Fibroblast of skin of left quadriceps (primary cell): ENCODE measurements around the gene PLEKHJ1.
A peak's percentile ranks its signal among the peaks of the same experiment; 100 is the strongest.

ENCODE experiments used
- DNase-seq, 2 experiments: peaks; one replicate each; pipeline ENCODE4 v3.0.0-alpha.2; 2013; ENCODE audit warnings: low read depth in 2 of 2

Gene PLEKHJ1

DNA sequence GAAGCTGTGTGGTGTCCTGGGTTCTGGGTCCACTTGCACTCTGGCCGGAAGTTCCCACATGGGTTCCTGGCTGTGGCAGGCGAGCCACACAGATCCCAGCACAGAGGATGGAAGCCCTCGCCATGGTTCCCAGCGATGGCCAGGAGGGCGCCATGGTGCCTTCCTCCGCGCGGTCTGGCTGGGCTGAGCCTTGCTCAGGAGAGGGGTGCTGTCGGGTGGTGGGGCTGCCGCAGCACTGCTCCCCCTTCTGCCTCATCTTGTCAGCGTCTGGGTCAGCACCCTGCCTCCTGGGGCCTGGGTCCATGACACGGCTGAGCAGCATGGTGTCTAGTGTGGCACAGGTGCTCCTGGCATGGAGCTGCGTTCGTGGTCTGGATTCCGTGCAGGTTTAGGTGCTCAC is 38.9 kb downstream of the PLEKHJ1 start:
- DNase-seq: no peak

DNA sequence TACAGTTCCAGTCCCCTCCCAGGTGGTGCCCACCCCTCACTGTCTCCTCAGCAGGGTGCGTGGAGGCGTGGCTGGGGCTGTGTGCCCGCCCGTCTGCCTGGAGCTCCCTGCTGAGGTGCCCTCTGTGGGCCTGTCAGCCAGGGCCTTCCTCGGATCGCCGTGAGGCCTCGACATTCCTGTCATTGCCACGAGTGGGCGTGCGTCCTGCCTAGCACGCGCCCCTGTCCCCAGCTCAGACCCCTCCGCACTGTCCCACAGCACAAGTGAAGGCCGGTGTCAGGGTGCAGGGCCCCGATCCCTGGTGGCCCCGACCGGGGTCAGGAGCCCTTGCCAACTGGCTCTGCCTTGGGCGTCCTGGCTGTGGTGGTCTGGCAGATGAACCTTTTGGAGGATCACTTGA is 40.2 kb downstream of the PLEKHJ1 start:
- DNase-seq: no peak

DNA sequence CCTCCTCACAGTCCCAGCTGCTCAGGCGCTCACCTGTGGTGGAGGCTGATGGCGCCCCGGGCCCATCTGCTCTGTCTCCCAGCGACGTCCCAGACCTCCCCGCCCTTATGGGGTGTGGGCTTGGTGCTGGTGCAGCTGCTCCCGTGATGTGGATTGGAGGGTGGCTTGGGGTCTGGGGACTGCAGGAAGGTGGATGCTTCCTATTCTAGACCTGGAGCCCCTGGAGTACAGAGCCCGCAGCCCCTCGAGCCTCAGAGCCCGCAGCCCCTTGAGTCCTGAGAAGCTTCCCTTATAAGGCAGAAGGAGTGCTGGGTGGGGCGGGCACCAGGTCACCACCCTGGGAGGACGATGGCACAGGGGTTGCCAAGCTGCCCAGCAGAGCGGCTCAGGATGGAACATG is 40.8 kb downstream of the PLEKHJ1 start:
- no peak for DNase-seq

DNA sequence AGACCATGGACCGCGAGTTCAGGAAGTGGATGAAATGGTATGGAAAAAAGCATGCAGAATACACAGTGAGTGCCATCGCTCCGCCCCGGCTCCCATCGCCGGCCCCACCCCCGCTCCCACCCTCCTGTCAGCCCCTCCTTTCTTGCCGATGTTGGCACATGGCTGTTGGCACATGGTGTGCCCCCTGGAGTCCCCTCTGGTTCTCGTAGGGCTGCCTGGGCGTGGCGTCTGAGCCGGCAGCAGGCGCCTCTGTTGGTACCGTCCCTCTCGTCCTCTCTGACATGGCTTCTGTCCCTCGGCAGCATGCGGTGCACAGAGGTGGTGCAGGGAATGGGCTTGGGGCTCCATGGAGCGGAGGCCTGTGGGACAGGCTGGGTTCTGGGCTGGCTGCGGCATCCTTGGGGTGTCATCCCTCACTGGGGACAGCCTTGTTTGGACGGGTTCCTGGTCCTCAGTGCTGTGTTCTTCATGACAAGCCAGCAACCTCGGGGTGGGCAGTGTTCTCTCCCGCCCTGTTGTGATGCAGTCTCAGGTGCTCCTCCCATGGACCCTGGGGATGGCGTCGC is 41.5 kb downstream of the PLEKHJ1 start:
- DNase-seq: no peak

DNA sequence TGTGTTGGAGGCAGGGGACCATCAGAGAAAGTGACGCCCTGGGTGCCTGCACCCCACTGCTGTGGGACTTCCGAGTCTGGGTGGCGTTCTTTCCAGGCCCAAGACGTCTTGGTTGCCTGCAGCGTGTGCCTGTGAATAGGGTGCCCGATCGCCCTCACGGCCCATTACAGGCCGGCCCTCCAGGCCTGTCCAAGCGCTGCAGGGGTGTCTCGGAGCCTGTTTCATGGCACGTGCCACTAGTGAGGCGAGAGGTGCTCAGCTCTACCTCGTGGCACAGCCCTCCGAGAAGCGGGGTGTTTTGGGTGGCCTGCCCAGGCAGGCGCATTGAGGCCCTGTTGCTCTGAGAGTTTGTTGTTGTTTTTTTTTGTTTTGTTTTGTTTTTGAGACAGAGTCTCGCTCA is 42.3 kb downstream of the PLEKHJ1 start:
- no peak for DNase-seq

DNA sequence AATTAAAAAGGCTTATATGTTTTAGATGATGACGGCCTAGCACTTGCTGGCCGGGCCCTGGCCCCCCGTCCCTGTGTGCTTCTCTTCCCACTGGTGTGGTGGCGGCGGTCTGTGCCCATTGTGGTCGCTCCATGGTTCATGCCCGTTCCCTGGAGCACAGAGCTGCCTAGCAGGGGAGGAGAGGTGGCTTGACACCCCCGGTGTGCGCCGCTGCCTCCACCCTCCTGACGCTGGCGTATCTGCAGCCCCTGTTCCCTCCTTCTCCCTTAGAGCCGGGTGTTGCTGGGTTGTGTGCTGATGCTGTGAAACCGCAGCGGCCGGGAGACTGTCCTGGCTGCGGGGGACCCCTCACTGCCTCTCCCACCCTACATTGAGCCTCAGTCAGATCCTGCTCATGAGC is 43.3 kb downstream of the PLEKHJ1 start:
- no peak for DNase-seq

DNA sequence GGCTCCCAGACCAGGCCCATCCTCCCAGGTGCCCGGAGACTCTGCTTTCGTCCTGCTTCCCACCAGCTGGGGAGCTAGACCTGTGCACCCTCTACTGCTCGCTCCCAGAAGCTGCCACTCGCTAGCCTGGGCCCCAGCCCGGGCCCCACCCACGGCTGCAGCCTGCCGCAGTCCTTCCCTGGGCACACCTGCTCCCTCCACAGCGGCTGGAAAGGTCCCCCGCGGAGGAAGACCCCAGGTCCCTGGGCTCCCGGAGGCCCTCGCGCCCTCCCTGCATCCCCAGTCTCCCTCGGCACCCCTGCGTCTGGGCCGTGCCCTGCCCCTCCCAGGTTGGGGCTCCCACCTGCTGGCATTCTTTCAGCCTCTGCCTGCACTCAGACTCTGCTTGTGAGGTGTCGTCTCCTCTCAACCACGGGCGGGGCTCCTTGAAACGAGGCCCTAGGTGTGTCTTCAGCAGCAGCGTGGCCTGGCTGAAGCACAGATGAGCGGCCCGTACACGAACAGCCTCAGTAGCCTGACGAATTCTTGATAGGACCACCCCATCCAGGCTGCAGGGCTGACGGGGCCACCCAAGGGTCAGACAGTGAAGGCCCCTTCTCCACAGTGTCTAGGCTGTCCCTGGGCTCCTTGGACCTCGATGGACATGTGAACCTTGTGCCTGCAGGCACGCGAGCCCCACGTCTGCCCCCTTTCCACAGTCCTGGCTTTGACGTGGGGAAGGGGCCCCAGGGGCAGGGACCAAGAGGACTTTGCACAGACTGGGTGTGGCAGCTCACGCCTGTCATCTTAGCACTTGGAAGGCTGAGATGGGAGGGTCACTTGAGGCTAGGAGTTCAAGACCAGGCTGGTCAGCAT is 44.4 kb downstream of the PLEKHJ1 start:
- DNase-seq: no peak

DNA sequence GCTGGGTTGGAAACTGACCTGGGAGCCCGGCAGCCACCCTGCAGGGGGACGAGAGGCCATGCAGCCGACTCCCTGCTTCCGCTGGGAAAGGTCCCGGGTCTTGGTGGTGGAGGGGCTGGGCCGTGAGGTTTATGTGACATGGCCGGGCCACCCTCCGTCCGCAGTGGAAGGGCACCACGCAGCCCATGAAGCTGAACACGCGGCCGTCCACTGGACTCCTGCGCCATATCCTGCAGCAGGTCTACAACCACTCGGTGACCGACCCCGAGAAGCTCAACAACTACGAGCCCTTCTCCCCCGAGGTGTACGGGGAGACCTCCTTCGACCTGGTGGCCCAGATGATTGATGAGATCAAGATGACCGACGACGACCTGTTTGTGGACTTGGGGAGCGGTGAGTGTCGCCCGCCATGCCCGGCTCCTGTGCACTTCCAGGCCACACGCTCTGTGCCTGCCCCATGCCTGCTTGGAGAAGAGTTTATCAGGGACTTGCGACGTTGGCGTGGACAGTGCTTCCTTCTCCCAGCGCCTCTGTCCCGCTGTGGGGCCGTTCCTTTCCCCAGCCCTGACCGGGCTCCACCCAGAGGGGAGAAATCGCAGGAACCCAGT is 45.2 kb downstream of the PLEKHJ1 start:
- DNase-seq: no peak

DNA sequence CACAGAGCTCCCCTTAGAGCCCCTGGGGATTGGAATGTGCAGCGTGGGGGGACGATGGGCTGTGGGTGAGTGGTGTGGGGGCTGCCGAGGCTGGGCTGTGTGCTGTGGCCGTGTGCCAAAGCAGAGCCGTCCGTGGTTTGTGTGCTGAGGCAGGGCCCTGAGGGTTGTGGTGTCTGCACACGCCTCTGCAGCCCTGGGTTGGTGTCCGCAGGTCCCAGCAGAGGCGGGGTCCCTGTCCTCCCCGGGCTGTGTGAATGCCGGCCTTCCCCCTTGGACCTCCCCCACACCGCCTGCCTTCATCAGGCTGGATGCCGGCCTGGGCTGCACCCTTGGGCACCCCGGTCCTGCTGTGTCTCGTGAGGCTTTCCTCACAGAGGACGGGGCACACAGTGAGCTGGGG is 46.2 kb downstream of the PLEKHJ1 start:
- no peak for DNase-seq

DNA sequence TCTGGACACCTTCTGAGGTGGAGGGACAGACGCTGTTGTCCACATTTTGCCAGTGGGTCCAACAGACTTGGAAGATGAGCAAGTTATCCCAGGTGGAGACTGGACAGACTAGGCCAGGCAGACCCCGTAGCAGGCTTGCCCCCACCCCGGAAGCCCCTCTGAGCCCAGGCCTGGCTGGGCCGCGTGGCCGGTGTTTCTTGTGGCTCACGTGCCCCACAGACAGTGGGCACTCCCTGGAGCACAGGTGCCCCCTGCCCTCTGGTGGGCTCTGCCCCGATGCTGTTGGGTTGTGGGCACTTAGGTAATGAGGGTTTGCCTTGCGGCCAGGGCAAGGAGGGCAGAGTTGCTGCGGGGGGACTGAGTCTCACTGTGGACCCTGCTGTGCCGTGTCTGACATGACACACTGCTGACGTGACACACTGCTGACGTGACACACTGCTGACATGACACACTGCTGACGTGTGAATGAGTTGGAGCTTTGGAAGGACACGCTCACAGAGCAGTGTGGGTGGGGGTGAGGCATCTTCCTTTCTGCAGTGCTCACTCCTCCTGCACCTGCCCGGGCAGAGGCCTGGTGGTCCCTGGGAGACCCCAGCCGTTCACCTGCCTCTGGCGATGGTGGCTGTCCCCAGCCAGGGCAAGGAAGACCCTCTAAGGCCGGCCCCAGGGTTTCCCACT is 47.3 kb downstream of the PLEKHJ1 start:
- DNase-seq: no peak

DNA sequence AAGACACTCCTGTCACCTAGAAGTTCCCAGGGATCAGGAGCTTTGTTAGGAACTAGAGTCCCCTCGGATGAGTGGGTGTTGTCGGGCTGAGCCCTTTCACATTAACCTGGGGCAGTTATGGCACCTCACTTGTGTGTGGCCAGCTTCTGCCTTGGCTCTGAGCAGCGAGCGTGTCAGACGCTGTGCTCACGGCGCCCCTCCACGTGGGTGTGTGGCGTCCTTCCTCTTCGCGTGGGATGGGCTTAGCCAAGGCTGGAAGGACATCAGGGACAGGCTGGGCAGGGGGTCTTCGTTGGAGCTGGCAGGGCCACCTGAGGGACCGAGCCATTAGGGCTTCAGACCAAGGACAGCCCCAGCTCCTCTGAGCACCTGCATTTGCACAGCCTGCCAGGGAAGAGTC is 49.0 kb downstream of the PLEKHJ1 start:
- DNase-seq: no peak

DNA sequence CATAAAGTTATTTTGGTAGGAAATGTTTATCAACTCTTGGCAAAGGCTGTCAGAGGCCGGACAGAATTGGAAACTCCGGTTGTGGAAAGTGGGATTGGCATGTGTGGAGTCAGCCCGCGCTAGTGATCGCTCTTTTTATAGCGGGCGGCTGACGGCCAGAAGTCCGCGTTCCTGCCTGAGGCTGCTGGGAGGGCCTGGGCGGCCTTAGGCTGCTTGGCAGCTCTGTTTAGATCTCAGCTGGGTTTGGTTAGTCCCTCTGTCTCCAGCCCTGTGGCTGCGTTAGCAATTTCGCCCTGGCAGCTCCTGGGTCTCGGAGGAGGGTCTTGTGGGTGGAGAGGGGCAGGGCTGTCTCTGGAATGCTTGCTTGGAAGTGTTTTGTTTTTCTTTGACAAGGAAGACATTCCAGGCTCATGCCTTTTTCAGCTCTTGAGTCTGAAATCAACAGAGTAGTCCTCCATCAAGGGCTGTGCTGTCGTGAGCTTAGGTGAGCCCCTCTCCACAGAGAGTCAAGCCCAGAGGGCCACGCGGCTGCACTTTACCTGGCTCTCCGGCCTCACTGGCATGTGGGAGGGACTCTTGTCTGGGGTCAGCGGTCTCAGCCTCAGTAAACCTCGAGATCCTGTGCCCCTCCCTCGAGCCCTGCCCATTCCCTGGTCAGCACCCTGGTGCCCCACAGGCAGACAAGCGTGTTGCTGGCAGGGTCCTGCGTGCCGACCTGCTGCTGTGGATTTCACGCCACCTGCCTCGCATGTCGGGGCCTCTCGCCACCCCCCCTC is 49.9 kb downstream of the PLEKHJ1 start:
- peak; percentile 97 for DNase-seq

DNA sequence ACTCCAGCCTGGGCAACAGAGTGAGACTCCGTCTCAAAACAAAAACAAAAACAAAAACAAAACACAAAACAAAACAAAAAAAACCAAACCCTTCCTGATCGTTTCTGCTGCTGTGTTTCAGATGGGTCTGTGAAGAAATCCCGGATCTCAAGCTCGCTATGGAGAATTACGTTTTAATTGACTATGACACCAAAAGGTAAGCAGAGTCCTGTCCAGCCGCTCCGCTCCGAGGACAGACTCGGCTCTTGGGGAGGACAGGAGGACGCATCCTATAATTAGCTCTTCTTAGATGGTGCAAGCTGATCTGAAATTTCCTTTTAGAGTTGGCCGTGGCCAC is 50.4 kb downstream of the PLEKHJ1 start:
- DNase-seq: no peak

DNA sequence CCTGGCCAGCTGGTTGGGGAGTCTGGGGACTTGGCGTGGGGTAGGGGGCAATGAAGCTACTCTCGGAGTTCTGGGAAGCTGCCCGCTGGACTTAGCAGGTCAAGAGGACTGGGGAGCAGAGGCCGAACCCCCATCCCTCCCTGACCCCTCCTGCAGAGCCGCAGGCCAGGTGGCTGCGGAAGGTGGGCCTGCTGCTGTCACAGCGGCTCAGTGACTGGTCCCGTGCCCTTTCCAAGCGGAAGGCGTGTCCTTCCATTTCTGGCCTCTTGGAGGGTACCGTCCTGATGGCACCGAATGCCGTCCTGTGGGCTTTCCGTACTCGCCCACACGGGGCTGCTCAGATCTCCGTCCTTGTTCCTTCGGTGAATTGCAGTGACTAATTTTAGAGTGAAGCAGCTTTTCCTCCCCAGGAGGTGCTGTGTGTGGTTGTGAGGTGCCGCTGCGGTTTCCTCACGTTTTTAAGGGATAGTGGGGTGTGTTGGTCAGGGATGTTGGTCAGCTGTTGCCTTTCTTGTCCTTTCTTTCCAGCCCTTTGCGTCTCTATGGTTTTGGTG is 51.6 kb downstream of the PLEKHJ1 start:
- DNase-seq: no peak
